ENCODE data around the gene SETD7.

Gene SETD7

GRCh38 chr4:139584784-139585183 is 28.8 kb upstream of the SETD7 start:
- TF ChIP-seq ZFX (IDR thresholded peaks at IDR 0.05) (no peak), CTCF (conservative IDR thresholded peaks at IDR 0.05) (no peak)
- no peak overlapping the region for H3K27ac ChIP-seq

GRCh38 chr4:139584013-139584412 is 28.0 kb upstream of the SETD7 start:
- no peak for TF ChIP-seq CTCF (conservative IDR thresholded peaks at IDR 0.05)
- no peak for TF ChIP-seq ZFX (IDR thresholded peaks at IDR 0.05)
- no peak overlapping the region for H3K27ac ChIP-seq

- TF ChIP-seq ZFX (IDR thresholded peaks at IDR 0.05), result no peak
- TF ChIP-seq CTCF (conservative IDR thresholded peaks at IDR 0.05), result no peak
- no peak overlapping the region for H3K27ac ChIP-seq
These were observed 26.0 kb upstream of the SETD7 start for GRCh38 chr4:139582044-139582443.

GRCh38 chr4:139581096-139581495 is 25.1 kb upstream of the SETD7 start:
- TF ChIP-seq CTCF (conservative IDR thresholded peaks at IDR 0.05), result no peak
- TF ChIP-seq ZFX (IDR thresholded peaks at IDR 0.05), result no peak
- H3K27ac ChIP-seq, result no peak overlapping the region

- no peak overlapping the region for H3K27ac ChIP-seq
- no peak for TF ChIP-seq ZFX (IDR thresholded peaks at IDR 0.05)
These were observed 20.2 kb upstream of the SETD7 start for GRCh38 chr4:139576219-139576618.

GRCh38 chr4:139575072-139575471 is 19.1 kb upstream of the SETD7 start:
- TF ChIP-seq CTCF (conservative IDR thresholded peaks at IDR 0.05), result no peak
- no peak for TF ChIP-seq ZFX (IDR thresholded peaks at IDR 0.05)
- H3K27ac ChIP-seq, result no peak overlapping the region

GRCh38 chr4:139574641-139575040 is 18.6 kb upstream of the SETD7 start:
- TF ChIP-seq CTCF (conservative IDR thresholded peaks at IDR 0.05) (no peak), ZFX (IDR thresholded peaks at IDR 0.05) (no peak)
- no peak overlapping the region for H3K27ac ChIP-seq

GRCh38 chr4:139568206-139568955 is 12.4 kb upstream of the SETD7 start:
- no peak for TF ChIP-seq CTCF (conservative IDR thresholded peaks at IDR 0.05)
- no peak for TF ChIP-seq ZFX (IDR thresholded peaks at IDR 0.05)
- H3K27ac ChIP-seq, result no peak overlapping the region

All from C4-2B (cell line).